GM23338 (cell line): ENCODE data around the gene MAPRE2. TPM values are rescaled to one million over a fixed set of nuclear protein-coding genes. Genes with fewer than 3 reads are reported as not detected.

Source experiments
- ATAC-seq: fragments of 200-7000 bp; cut with Tn5 transposase; 3 replicates; pipeline ENCODE4 v1.9.1; 2020
- DNase-seq: peaks from one replicate; pipeline ENCODE4 v3.0.0-alpha.2; 2015; ENCODE audit warnings: low spot score
- H2AFZ ChIP-seq: fragments of 200-600 bp; sonication (generic); 2 replicates; pipeline ENCODE4 v1.8.0; 2016; ENCODE audit warnings: antibody characterized with exemption, mild to moderate bottlenecking, moderate library complexity
- H3F3A ChIP-seq: fragments of 200-600 bp; sonication (generic); replicated peaks from 2 replicates; pipeline ENCODE4 v1.8.0; 2017; ENCODE audit warnings: antibody characterized with exemption, mixed run types, low read depth
- H3K27ac ChIP-seq: fragments of 200-600 bp; sonication (generic); 2 replicates; pipeline ENCODE4 v1.6.1; 2016; ENCODE audit warnings: low read depth
- H3K27me3 ChIP-seq: fragments of 200-600 bp; sonication (generic); 2 replicates; pipeline ENCODE4 v1.8.0; 2016; ENCODE audit warnings: mild to moderate bottlenecking, mixed run types, moderate library complexity; ENCODE audit not compliant: insufficient read depth
- H3K36me3 ChIP-seq: fragments of 200-600 bp; sonication (generic); 2 replicates; pipeline ENCODE4 v1.8.0; 2016; ENCODE audit warnings: mild to moderate bottlenecking; ENCODE audit not compliant: insufficient read depth
- H3K4me1 ChIP-seq: fragments of 200-600 bp; sonication (generic); 2 replicates; pipeline ENCODE4 v1.8.0; 2016; ENCODE audit warnings: mild to moderate bottlenecking, moderate library complexity; ENCODE audit not compliant: insufficient read depth
- H3K4me2 ChIP-seq: fragments of 200-600 bp; sonication (generic); 2 replicates; pipeline ENCODE4 v1.7.1; 2017; ENCODE audit warnings: mixed run types
- H3K4me3 ChIP-seq: fragments of 200-600 bp; sonication (generic); 2 replicates; pipeline ENCODE4 v1.6.1; 2016; ENCODE audit warnings: mixed run types
- H3K79me2 ChIP-seq: fragments of 200-600 bp; sonication (generic); replicated peaks from 2 replicates; pipeline ENCODE4 v1.8.0; 2017; ENCODE audit warnings: mild to moderate bottlenecking; ENCODE audit not compliant: insufficient read depth
- H3K9me2 ChIP-seq: fragments of 200-600 bp; sonication (generic); 2 replicates; pipeline ENCODE4 v1.8.0; 2017; ENCODE audit not compliant: insufficient read depth
- H4K20me1 ChIP-seq: fragments of 200-600 bp; sonication (generic); replicated peaks from 2 replicates; pipeline ENCODE4 v1.8.0; 2017; ENCODE audit warnings: mild to moderate bottlenecking; ENCODE audit not compliant: insufficient read depth
- H3K27ac Mint-ChIP-seq: 2 replicates; pipeline ENCODE4 v1.8.0; 2020; ENCODE audit warnings: inconsistent platforms, mild to moderate bottlenecking, moderate library complexity, mixed read lengths
- H3K27me3 Mint-ChIP-seq: 3 replicates; pipeline ENCODE4 v1.8.0; 2022; ENCODE audit warnings: low read depth, mild to moderate bottlenecking, moderate library complexity, mixed read lengths, inconsistent platforms; ENCODE audit not compliant: insufficient read depth, poor library complexity
- H3K36me3 Mint-ChIP-seq: 3 replicates; pipeline ENCODE4 v1.8.0; 2021; ENCODE audit warnings: low read depth, mild to moderate bottlenecking, inconsistent platforms, moderate library complexity, mixed read lengths
- H3K4me1 Mint-ChIP-seq: 3 replicates; pipeline ENCODE4 v1.8.0; 2020; ENCODE audit warnings: mild to moderate bottlenecking, inconsistent platforms, mixed read lengths
- H3K4me3 Mint-ChIP-seq: 3 replicates; pipeline ENCODE4 v1.8.0; 2021; ENCODE audit warnings: moderate library complexity, mild to moderate bottlenecking, inconsistent platforms, mixed read lengths
- H3K9me3 Mint-ChIP-seq: 3 replicates; pipeline ENCODE4 v1.8.0; 2020; ENCODE audit warnings: moderate library complexity, mild to moderate bottlenecking, inconsistent platforms, mixed read lengths
- CREB1 ChIP-seq: fragments of 250-450 bp; sonication (Bioruptor Pico); IDR thresholded peaks from 2 replicates; pipeline ENCODE4 v1.5.0; 2020; ENCODE audit warnings: low read depth, mild to moderate bottlenecking, moderate library complexity
- NANOG ChIP-seq: IDR thresholded peaks from 2 replicates; pipeline ENCODE4 v1.6.1; 2016; ENCODE audit warnings: antibody characterized with exemption, borderline replicate concordance
- STAT1 ChIP-seq: IDR thresholded peaks from one replicate; pipeline ENCODE4 v1.6.1; 2016; ENCODE audit warnings: antibody characterized with exemption; ENCODE audit not compliant: unreplicated experiment
- polyA plus RNA-seq: library from polyadenylated mRNA; unstranded; fragments of >200 nt; fragmentation: Nextera tagmentation; extraction: Ambion mirVana; gene quantifications from 2 replicates; pipeline ENCODE4 v1.2.1, GENCODE V29; 2016
- total RNA-seq: library from RNA; depleted of rRNA; stranded (reverse); fragments of >200 nt; shearing (Covaris generic); gene quantifications from 2 replicates; pipeline ENCODE4 v1.2.3, GENCODE V29; 2014
- TF ChIP-seq, protein P1 (sequence below): fragments of 250-450 bp; sonication (Bioruptor Pico); IDR thresholded peaks from 2 replicates; pipeline ENCODE4 v1.5.0; 2020; ENCODE audit warnings: mild to moderate bottlenecking, moderate library complexity

Gene MAPRE2
- total and polyA plus RNA-seq, 2 experiments from 2014 or later: 17.8 to 40.4 TPM

DNA sequence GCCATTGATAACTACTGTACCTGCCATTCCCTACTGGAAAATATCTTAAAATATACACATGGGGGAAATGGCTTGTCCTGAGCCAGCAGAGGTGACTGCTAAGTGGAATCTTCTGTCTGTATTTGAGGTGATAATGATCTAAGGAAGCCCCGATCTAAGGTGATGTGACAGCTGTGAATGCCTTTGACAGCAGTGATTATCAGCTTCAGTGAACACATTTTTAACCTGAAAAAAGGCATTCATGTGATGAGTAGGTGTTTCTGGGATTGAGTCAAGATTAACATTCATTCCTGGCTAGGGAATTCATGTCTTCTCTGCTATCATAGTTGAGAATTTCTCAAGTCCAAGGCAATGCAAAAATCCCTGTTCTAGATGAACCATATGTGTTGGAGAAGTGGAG is 9.1 kb upstream of the MAPRE2 start:
- no peak for ATAC-seq
- Mint-ChIP-seq H3K27ac (no peak overlapping the region), H3K9me3 (no peaks in the 10 kb centered on the region)

More for the DNA sequence above, 9.1 kb upstream of the MAPRE2 start:
- no peak overlapping the region for H2AFZ ChIP-seq
- no peaks in the 10 kb centered on the region for H4K20me1 ChIP-seq
- H3K4me2 ChIP-seq: no peak overlapping the region
- Mint-ChIP-seq H3K4me3 (no peak overlapping the region), H3K36me3 (no peaks in the 10 kb centered on the region), H3K27me3 (peaks cover 2% of the 10 kb centered on the region), H3K4me1 (peaks cover 7% of the 10 kb centered on the region)
- no peak overlapping the region for H3K4me3 ChIP-seq
- TF ChIP-seq STAT1: no peak
- no peak for TF ChIP-seq NANOG
- TF ChIP-seq, protein P1, sequence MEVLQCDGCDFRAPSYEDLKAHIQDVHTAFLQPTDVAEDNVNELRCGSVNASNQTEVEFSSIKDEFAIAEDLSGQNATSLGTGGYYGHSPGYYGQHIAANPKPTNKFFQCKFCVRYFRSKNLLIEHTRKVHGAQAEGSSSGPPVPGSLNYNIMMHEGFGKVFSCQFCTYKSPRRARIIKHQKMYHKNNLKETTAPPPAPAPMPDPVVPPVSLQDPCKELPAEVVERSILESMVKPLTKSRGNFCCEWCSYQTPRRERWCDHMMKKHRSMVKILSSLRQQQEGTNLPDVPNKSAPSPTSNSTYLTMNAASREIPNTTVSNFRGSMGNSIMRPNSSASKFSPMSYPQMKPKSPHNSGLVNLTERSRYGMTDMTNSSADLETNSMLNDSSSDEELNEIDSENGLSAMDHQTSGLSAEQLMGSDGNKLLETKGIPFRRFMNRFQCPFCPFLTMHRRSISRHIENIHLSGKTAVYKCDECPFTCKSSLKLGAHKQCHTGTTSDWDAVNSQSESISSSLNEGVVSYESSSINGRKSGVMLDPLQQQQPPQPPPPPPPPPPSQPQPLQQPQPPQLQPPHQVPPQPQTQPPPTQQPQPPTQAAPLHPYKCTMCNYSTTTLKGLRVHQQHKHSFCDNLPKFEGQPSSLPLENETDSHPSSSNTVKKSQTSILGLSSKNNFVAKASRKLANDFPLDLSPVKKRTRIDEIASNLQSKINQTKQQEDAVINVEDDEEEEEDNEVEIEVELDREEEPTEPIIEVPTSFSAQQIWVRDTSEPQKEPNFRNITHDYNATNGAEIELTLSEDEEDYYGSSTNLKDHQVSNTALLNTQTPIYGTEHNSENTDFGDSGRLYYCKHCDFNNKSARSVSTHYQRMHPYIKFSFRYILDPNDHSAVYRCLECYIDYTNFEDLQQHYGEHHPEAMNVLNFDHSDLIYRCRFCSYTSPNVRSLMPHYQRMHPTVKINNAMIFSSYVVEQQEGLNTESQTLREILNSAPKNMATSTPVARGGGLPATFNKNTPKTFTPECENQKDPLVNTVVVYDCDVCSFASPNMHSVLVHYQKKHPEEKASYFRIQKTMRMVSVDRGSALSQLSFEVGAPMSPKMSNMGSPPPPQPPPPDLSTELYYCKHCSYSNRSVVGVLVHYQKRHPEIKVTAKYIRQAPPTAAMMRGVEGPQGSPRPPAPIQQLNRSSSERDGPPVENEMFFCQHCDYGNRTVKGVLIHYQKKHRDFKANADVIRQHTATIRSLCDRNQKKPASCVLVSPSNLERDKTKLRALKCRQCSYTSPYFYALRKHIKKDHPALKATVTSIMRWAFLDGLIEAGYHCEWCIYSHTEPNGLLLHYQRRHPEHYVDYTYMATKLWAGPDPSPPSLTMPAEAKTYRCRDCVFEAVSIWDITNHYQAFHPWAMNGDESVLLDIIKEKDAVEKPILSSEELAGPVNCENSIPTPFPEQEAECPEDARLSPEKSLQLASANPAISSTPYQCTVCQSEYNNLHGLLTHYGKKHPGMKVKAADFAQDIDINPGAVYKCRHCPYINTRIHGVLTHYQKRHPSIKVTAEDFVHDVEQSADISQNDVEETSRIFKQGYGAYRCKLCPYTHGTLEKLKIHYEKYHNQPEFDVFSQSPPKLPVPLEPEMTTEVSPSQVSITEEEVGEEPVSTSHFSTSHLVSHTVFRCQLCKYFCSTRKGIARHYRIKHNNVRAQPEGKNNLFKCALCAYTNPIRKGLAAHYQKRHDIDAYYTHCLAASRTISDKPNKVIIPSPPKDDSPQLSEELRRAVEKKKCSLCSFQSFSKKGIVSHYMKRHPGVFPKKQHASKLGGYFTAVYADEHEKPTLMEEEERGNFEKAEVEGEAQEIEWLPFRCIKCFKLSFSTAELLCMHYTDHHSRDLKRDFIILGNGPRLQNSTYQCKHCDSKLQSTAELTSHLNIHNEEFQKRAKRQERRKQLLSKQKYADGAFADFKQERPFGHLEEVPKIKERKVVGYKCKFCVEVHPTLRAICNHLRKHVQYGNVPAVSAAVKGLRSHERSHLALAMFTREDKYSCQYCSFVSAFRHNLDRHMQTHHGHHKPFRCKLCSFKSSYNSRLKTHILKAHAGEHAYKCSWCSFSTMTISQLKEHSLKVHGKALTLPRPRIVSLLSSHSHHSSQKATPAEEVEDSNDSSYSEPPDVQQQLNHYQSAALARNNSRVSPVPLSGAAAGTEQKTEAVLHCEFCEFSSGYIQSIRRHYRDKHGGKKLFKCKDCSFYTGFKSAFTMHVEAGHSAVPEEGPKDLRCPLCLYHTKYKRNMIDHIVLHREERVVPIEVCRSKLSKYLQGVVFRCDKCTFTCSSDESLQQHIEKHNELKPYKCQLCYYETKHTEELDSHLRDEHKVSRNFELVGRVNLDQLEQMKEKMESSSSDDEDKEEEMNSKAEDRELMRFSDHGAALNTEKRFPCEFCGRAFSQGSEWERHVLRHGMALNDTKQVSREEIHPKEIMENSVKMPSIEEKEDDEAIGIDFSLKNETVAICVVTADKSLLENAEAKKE (CRISPR knock-in tag): no peak
- no peak for TF ChIP-seq CREB1 (CRISPR knock-in tag)
- H3K36me3 ChIP-seq: no peaks in the 10 kb centered on the region
- H3K27me3 ChIP-seq: no peaks in the 10 kb centered on the region
- H3K9me2 ChIP-seq: 0 out of 2 replicates have a peak, but pooled peaks cover 4% of the 10 kb centered on the region
- H3K4me1 ChIP-seq: no peaks in the 10 kb centered on the region
- H3K27ac ChIP-seq: no peak overlapping the region
- DNase-seq: no peak
- H3K79me2 ChIP-seq: no peaks in the 10 kb centered on the region
- no peaks in the 10 kb centered on the region for H3F3A ChIP-seq
